Natural killer cell (primary cell): ENCODE results near the gene UPK3A. TPM values are rescaled to one million over a fixed set of nuclear protein-coding genes. Genes with fewer than 3 reads are reported as not detected.
"Not testable (repeated sequence)": the region's sequence is repeated elsewhere in the genome, so short reads cannot be mapped to it uniquely, and the experiment has no call there.

Source experiments
- ATAC-seq, 3 donors: fragments of 150-1000 bp in 2 of 3; fragments of 200-7000 bp in 1 of 3; cut with Tn5 transposase; 1 replicate in 1 of 3; 2 replicates in 2 of 3; pipeline ENCODE4 v1.10.0; 2021; ENCODE audit warnings: mild to moderate bottlenecking in 2 of 3, moderate library complexity in 2 of 3
- DNase-seq, 2 donors: peaks; one replicate each; pipeline versions ENCODE4 v3.0.0 to v3.0.0-alpha.2; 2013 to 2021; ENCODE audit warnings: mixed read lengths in 1 of 2
- H3K27ac ChIP-seq: one replicate; pipeline ENCODE4 v1.5.1; 2013; ENCODE audit warnings: mild to moderate bottlenecking, low read length
- H3K27me3 ChIP-seq: one replicate; pipeline ENCODE4 v1.6.1; 2013; ENCODE audit warnings: low read length; ENCODE audit not compliant: control insufficient read depth, insufficient read depth
- H3K36me3 ChIP-seq: one replicate; pipeline ENCODE4 v1.6.1; 2013; ENCODE audit warnings: low read length; ENCODE audit not compliant: control insufficient read depth, insufficient read depth
- H3K4me1 ChIP-seq: one replicate; pipeline ENCODE4 v1.6.1; 2013; ENCODE audit warnings: low read length; ENCODE audit not compliant: control insufficient read depth, insufficient read depth
- H3K4me3 ChIP-seq: one replicate; pipeline ENCODE4 v1.5.1; 2013; ENCODE audit warnings: low read length
- H3K9me3 ChIP-seq: one replicate; pipeline ENCODE4 v1.6.1; 2013; ENCODE audit warnings: low read length; ENCODE audit not compliant: control insufficient read depth, insufficient read depth
- H3K27ac Mint-ChIP-seq, 2 donors: one replicate each; pipeline ENCODE4 v1.8.0; 2022; ENCODE audit warnings: mild to moderate bottlenecking in 2 of 2, mixed read lengths in 2 of 2, moderate library complexity in 1 of 2
- H3K27me3 Mint-ChIP-seq, 2 donors: one replicate each; pipeline ENCODE4 v1.8.0; 2022; ENCODE audit warnings: low read depth in 2 of 2, mixed read lengths in 2 of 2
- H3K36me3 Mint-ChIP-seq: one replicate; pipeline ENCODE4 v1.8.0; 2022; ENCODE audit warnings: mixed read lengths
- H3K4me1 Mint-ChIP-seq, 2 donors: one replicate each; pipeline ENCODE4 v1.8.0; 2022; ENCODE audit warnings: mixed read lengths in 2 of 2
- H3K4me3 Mint-ChIP-seq: one replicate; pipeline ENCODE4 v1.8.0; 2022; ENCODE audit warnings: mild to moderate bottlenecking, moderate library complexity, mixed read lengths
- H3K9me3 Mint-ChIP-seq, 2 donors: one replicate each; pipeline ENCODE4 v1.8.0; 2022; ENCODE audit warnings: mixed read lengths in 2 of 2
- WGBS: methylation state at CpG from one replicate; pipeline ENCODE4 v1.1.7; 2013; ENCODE audit warnings: missing lambda C conversion rate; ENCODE audit not compliant: insufficient coverage; 5-methylcytosine and 5-hydroxymethylcytosine counted together
- intact Hi-C: fragments of 100-400 bp; cut with micrococcal nuclease; formaldehyde crosslinking; loops from one replicate; pipeline ENCODE4 v1.14.2; 2022
- total RNA-seq, 4 donors: library from RNA; stranded (reverse); fragments of 120-200 nt in 1 of 4; gene quantifications; one replicate each; pipeline versions ENCODE4 v1.2.3 to v1.2.4, GENCODE V29; 2013 to 2022
- TF ChIP-seq, protein P1 (sequence below): fragments of 200-600 bp; IDR thresholded peaks from one replicate; pipeline ENCODE4 v1.8.0; 2022; ENCODE audit warnings: antibody characterized with exemption

The UPK3A gene
- total RNA-seq, 3 donors from 2014 or later (not counting 1 experiment from before 2014, with no cell fraction given): 0.49 TPM; not detected in 2

DNA sequence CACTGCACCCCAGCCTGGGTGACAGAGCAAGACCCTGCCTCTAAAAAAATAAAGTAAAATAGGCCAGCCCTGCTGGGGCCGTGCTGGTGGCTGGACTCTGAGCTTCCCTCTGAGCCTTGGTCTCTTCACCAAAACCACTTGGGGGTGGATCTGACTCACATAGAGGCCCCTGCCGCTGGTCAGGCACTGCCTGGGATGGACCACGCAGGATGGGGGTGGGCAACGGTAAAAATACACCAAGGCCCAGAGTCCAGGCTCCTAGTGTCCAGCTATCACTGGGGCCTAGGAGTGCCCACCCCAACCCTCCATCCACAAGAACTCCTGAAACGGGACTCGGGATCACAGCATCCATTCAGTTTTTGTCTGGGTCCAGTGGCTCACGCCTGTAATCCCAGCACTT is 12.3 kb upstream of the UPK3A start:
- Mint-ChIP-seq H3K4me1 (peaks cover 5 to 10% of the 10 kb centered on the region in 2 donors), H3K36me3 (no peaks in the 10 kb centered on the region), H3K27me3 (peaks cover 16 to 32% of the 10 kb centered on the region in 2 donors), H3K9me3 (no peaks in the 10 kb centered on the region), H3K27ac (no peak overlapping the region), H3K4me3 (no peak overlapping the region)
- Histone ChIP-seq H3K4me1 (peaks cover 18% of the 10 kb centered on the region), H3K9me3 (no peaks in the 10 kb centered on the region), H3K4me3 (no peak overlapping the region), H3K27me3 (peaks cover 15% of the 10 kb centered on the region), H3K27ac (no peak overlapping the region), H3K36me3 (no peaks in the 10 kb centered on the region)
- intact Hi-C loops: loop anchor here (5.0 kb wide), 1 partner anchor 280 kb away; no protein-coding TSS in a partner anchor
- DNase-seq (no peak), ATAC-seq (no peak)
- TF ChIP-seq, protein P1, sequence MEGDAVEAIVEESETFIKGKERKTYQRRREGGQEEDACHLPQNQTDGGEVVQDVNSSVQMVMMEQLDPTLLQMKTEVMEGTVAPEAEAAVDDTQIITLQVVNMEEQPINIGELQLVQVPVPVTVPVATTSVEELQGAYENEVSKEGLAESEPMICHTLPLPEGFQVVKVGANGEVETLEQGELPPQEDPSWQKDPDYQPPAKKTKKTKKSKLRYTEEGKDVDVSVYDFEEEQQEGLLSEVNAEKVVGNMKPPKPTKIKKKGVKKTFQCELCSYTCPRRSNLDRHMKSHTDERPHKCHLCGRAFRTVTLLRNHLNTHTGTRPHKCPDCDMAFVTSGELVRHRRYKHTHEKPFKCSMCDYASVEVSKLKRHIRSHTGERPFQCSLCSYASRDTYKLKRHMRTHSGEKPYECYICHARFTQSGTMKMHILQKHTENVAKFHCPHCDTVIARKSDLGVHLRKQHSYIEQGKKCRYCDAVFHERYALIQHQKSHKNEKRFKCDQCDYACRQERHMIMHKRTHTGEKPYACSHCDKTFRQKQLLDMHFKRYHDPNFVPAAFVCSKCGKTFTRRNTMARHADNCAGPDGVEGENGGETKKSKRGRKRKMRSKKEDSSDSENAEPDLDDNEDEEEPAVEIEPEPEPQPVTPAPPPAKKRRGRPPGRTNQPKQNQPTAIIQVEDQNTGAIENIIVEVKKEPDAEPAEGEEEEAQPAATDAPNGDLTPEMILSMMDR: no peak
- 87% methylated on average over 7 of the region's 7 CpGs for WGBS

DNA sequence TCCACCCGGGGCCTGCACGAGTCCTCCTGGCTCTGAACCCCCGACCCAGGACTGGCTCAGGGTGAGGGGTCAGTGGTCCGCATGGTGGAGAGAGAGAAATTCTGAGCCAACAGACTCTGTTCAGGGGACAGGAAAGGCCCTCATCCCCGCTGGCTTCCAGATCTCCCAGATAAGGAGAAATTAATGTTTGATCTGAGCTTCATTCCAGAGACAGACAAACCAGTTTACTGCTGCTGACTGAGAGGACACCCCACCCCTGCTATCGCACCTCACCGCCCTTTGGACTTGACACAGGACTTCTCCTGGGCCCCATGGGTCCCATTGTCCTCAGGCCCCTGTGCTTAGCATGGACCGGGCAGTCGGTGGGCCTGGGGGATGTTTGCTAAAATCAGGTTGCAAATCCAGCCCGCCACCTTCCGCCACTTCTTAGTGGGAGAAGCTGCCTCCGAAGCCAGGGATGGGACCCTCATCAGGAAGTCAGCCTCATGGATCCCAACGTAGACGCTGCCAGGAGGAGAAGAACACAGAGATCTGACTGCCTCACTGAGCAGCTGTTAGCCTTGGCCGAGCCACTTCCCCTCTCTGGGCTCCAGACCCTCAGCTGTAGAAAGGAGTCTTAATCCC is 11.2 kb upstream of the UPK3A start:
- Mint-ChIP-seq H3K27ac (no peak overlapping the region), H3K4me3 (no peak overlapping the region), H3K27me3 (peaks cover 16 to 39% of the 10 kb centered on the region in 2 donors), H3K4me1 (peaks cover 5 to 10% of the 10 kb centered on the region in 2 donors), H3K9me3 (no peaks in the 10 kb centered on the region), H3K36me3 (no peaks in the 10 kb centered on the region)
- ATAC-seq (no peak), DNase-seq (no peak)
- Histone ChIP-seq H3K27ac (no peak overlapping the region), H3K36me3 (no peaks in the 10 kb centered on the region), H3K27me3 (peaks cover 14% of the 10 kb centered on the region), H3K4me1 (peaks cover 10% of the 10 kb centered on the region), H3K9me3 (no peaks in the 10 kb centered on the region), H3K4me3 (no peak overlapping the region)
- TF ChIP-seq, protein P1: no peak
- intact Hi-C loops: loop anchor here (5.0 kb wide), 1 partner anchor 279 kb away; no protein-coding TSS in a partner anchor
- WGBS: 87% methylated on average over 15 of the region's 15 CpGs

DNA sequence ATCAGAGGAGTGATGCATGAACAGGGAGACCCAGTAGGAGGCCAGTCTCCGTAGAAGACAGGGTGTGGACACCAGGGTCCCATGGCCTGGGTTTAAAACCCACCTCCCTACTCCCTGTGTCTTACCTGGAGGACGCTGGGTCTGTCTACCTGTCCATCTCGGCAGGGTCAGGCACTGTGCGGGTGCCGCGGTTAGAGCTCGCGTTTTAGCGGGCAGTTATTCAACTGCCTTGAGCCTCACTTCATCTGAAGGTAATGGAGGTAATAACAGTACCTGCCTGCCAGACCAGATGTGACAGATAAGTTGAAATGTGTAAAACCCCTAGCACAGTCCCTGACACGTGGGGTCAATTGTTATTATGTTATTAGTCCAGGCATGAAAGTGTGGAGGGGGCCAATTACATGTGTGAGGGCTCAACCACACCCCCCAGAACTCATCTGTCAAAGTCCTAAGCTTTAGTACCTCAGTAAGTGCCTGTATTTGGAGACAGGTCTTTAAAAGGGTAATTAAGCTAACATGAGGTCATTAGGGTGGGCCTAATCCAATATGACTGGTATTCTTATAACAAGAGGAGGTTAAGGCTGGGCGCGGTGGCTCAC is 8.1 kb upstream of the UPK3A start:
- Mint-ChIP-seq H3K27me3 (peaks cover 12 to 29% of the 10 kb centered on the region in 2 donors), H3K9me3 (no peaks in the 10 kb centered on the region), H3K4me1 (no peaks in the 10 kb centered on the region), H3K4me3 (no peak overlapping the region), H3K27ac (no peak overlapping the region), H3K36me3 (no peaks in the 10 kb centered on the region)
- Histone ChIP-seq H3K27me3 (no peaks in the 10 kb centered on the region), H3K27ac (no peak overlapping the region), H3K4me3 (no peak overlapping the region), H3K9me3 (no peaks in the 10 kb centered on the region), H3K36me3 (no peaks in the 10 kb centered on the region), H3K4me1 (no peaks in the 10 kb centered on the region)
- ATAC-seq (no peak), DNase-seq (no peak)
- WGBS: 88% methylated on average over 12 of the region's 12 CpGs
- intact Hi-C loops: no loop called here
- TF ChIP-seq, protein P1: no peak

DNA sequence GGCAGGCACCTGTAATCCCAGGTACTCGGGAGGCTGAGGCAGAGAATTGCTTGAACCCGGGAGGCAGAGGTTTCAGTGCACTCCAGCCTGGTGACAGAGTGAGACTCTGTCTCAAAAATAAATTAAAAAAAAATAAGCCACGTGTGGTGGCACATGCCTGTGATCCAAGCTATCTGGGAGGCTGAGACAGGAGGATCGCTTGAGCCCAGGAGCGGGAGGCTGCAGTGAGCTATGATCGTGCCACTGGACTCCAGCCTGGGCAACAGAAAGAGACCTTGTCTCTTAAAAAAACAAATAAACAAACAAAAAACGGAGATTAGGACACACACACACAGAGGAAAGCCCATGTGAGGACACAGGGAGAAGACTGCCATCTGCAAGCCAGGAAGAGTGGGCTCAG is 7.0 kb upstream of the UPK3A start:
- ATAC-seq, H3K4me3 Mint-ChIP-seq, H3K27me3 ChIP-seq, H3K4me1 Mint-ChIP-seq, H3K9me3 ChIP-seq, DNase-seq, H3K27ac ChIP-seq, intact Hi-C loops, H3K27ac Mint-ChIP-seq, H3K4me1 ChIP-seq, H3K36me3 ChIP-seq, H3K36me3 Mint-ChIP-seq, H3K4me3 ChIP-seq, H3K9me3 Mint-ChIP-seq: not testable (repeated sequence)
- H3K27me3 Mint-ChIP-seq: peaks cover 18 to 30% of the 10 kb centered on the region in 2 donors
- WGBS: 88% methylated on average over 7 of the region's 7 CpGs
